Stimulated activated naive B cell treated with anti-CD40 and anti-IgM and Interleukin-4, amounts not matched to agents 10 μg/mL and 1 μg/mL and 100 μg/mL, for 72 hours (primary cell): Measurements from ENCODE around the gene FBLN5.

Source experiments
- ATAC-seq, 2 donors: fragments of 150-1000 bp; cut with Tn5 transposase; replicated peaks; 2 replicates each; pipeline ENCODE4 v1.10.0; 2021; ENCODE audit warnings: moderate library complexity in 1 of 2
- DNase-seq: peaks from one replicate; pipeline ENCODE4 v3.0.0; 2021
- H3K27ac Mint-ChIP-seq: one replicate; pipeline ENCODE4 v1.8.0; 2022; ENCODE audit warnings: mild to moderate bottlenecking, mixed read lengths
- H3K27me3 Mint-ChIP-seq, 2 donors: one replicate each; pipeline ENCODE4 v1.8.0; 2022; ENCODE audit warnings: mixed read lengths in 2 of 2
- H3K36me3 Mint-ChIP-seq, 2 donors: one replicate each; pipeline ENCODE4 v1.8.0; 2022; ENCODE audit warnings: mixed read lengths in 2 of 2, mild to moderate bottlenecking in 1 of 2
- H3K4me1 Mint-ChIP-seq, 2 donors: one replicate each; pipeline ENCODE4 v1.8.0; 2022; ENCODE audit warnings: mixed read lengths in 2 of 2, mild to moderate bottlenecking in 1 of 2
- H3K4me3 Mint-ChIP-seq, 2 donors: one replicate each; pipeline ENCODE4 v1.8.0; 2022; ENCODE audit warnings: mild to moderate bottlenecking in 2 of 2, mixed read lengths in 2 of 2, moderate library complexity in 1 of 2
- H3K9me3 Mint-ChIP-seq, 2 donors: one replicate each; pipeline ENCODE4 v1.8.0; 2022; ENCODE audit warnings: mixed read lengths in 2 of 2, mild to moderate bottlenecking in 1 of 2

The FBLN5 gene

DNA sequence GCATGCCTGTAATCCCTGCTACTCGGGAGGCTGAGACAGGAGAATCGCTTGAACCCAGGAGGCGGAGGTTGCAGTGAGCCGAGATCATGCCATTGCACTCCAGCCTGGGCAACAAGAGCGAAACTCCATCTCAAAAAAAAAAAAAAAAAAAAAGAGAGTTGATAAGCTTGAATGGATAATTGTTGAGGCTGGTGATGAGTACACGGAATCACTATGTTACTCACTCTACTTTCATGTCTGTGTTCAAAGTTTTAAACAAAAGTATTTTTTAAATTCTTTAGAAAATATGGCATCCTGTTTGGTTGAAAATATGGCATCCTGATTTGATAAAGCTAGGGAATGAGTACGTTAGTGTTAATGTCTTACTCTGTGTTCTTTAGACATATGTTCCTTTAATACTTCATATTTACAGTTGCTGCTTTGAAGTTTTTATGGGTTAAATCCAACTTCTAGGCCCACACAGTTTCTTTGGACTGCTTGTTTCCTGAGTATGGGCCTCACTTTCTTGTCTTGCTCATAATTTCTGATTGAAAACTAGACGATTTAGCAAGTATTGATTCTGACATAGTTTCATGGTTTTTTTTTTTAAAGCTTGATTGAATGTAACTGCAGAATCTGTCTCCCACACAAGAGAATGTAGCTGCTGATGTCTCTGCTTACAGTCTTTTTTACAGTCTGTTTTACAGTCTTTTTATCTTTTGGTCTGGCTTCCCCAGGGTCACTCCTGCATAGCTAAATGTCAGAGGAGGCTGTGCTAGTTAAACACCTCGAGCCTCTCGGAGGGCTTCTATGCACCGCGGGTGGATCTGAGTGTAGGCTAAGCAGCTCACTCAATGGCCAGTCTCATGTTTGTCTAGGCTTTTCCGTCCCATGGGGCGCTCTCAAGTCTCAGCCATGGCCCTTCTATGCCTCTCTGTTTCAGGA, 14.1 kb upstream of the FBLN5 start:
- Mint-ChIP-seq H3K9me3 (no peaks in the 10 kb centered on the region), H3K4me1 (no peaks in the 10 kb centered on the region), H3K4me3 (no peak overlapping the region), H3K36me3 (peaks cover 0 to 7% of the 10 kb centered on the region in 2 donors), H3K27me3 (peaks cover 7 to 11% of the 10 kb centered on the region in 2 donors), H3K27ac (no peak overlapping the region)
- ATAC-seq (no peak), DNase-seq (no peak)

DNA sequence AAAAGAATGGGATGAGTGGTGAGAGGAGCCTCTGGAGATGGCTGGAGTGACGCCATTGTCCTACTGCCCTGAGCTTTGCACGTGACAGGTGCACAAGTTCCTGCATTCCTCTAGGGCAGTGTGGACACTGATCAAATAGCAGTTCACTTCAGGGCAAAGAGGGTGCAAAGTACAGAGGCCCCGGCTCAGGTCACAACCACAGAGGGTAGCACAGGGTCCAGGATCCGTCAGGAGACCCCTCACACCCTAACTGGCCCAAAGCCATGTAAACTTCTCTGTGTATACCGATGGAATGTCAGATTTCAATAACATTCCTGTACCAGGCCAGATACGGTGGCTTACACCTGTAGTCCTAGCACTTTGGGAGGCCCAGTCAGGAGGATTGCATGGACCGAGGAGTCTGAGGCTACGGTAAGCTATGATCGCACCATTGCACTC, 10.4 kb upstream of the FBLN5 start:
- no peak for DNase-seq
- Mint-ChIP-seq H3K9me3 (no peaks in the 10 kb centered on the region), H3K27me3 (peaks cover 18 to 20% of the 10 kb centered on the region in 2 donors), H3K4me3 (no peak overlapping the region), H3K36me3 (no peaks in the 10 kb centered on the region), H3K4me1 (no peaks in the 10 kb centered on the region), H3K27ac (no peak overlapping the region)
- ATAC-seq, result no peak

DNA sequence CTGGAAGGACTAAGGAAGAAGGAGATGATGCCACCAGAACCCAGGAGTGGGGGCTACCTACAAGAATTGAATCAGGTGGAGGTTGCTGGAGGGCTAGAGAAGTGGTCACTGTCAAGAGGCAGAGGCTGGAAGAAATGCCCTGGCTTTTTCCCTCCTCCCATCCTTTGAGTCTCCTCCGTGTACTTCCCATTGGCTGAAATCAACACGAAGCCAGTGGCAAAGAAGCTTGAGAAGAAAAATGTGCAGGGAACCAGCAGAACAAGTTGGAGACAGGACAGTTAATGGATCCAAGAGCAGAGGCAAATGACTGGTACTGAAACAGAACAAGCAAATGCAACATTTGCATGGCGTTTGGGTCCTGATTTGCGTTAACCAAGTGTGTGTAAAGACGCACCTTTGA, 9.1 kb upstream of the FBLN5 start:
- H3K36me3 Mint-ChIP-seq, result no peaks in the 10 kb centered on the region
- H3K27me3 Mint-ChIP-seq, result peaks cover 18 to 20% of the 10 kb centered on the region in 2 donors
- ATAC-seq, result no peak
- no peak overlapping the region for H3K27ac Mint-ChIP-seq
- no peak overlapping the region for H3K4me3 Mint-ChIP-seq
- DNase-seq, result no peak
- no peaks in the 10 kb centered on the region for H3K4me1 Mint-ChIP-seq
- no peaks in the 10 kb centered on the region for H3K9me3 Mint-ChIP-seq

DNA sequence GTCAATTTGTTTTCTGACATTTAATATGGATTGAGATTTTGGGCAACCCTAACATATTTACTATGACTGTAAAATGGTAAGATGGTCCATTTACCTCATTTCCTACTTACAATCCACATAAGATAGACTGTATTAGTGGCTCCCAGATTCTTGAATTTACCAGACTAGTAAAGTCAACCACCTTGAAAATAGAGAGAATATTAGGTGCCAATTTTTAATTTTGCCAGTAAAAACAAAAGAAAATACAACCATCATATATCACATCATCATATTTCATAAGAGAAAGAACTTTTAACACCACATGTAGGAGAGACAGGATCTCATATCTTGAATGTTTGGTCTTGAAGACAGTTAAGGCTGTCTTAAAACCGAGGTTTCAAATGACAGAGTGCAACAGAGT, 7.7 kb upstream of the FBLN5 start:
- Mint-ChIP-seq H3K4me3 (no peak overlapping the region), H3K4me1 (no peaks in the 10 kb centered on the region), H3K27ac (no peak overlapping the region), H3K36me3 (no peaks in the 10 kb centered on the region), H3K9me3 (no peaks in the 10 kb centered on the region), H3K27me3 (peaks cover 25 to 28% of the 10 kb centered on the region in 2 donors)
- ATAC-seq (no peak), DNase-seq (no peak)

DNA sequence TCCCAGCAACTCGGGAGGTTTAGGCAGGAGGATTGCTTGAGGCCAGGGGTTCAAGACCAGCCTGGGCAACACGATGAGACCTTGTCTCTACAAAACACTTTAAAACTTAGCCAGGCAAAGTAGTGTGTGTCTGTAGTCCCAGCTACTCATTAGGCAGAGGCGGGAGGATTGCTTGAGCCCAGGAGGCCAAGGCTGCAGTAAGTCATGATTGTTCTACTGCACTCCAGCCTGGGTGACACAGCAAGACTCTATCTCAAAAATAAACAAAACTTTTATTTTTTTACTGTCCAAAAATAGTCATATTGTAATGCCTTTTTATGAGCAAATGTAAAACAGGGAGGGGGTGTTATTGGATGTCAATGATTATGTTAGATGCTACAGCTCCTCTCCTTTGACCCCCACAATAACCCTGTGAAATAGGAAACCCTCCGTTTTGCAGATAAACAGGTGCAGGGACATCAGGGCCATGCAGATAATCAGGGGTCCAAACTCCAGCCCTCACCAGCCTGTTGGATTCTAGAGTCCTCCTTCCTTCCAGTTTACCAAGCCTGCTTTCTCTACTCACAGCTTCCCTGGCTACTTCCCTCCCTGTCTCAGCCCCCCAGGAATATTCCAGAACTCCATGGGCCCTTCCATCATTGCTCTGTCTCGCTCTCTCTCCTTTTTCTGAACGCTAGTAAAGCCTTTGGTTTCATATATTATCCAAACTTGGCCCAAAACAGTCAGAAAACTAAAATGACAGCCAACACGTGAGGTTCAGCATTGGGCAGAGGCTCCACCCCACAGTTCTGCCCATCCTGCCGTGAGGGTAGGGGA, 5.9 kb upstream of the FBLN5 start:
- Mint-ChIP-seq H3K9me3 (no peaks in the 10 kb centered on the region), H3K4me1 (no peaks in the 10 kb centered on the region), H3K27ac (no peak overlapping the region), H3K36me3 (no peaks in the 10 kb centered on the region), H3K27me3 (peaks cover 25 to 31% of the 10 kb centered on the region in 2 donors), H3K4me3 (no peak overlapping the region)
- DNase-seq, result no peak
- no peak for ATAC-seq

DNA sequence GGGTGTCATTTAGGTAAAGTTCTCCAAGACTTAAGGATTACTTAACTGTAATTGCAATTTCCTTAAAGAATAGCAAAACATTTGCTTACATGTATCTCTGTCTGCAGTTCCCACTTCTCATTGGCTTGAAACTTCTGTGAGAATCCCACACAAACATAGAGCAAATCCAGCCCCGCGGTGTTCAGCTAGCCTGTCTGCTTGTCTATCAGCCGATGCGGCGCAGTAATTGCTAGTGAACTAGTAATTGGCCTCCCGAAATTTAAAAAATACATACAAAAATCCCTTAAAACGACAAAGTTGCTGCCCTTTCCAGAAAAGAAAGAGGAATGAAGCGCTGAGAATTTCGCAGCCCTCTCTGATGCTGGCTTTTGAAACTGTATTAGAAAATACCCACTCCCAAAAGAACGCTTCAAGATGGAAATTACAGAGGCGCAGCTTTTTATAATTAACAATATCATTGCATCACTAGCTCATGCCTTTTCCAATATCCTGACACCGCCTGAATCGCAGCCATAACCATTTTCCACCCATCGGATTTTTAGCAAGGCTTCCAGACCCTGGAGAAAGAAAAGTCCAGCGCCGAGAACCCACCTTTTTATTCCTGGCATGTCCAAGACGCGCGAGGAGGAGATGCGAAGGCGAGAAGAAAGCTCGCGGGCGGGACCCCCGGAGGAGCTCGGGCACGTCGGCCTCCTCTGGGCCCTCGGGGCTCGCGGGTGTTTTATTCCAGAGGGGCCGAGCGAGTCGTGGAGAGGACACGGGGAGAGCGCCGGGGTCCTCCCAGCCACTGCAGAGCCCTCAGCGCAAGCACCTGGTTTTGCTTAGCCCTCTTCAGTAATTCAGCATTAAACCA, 646 bp downstream of the FBLN5 start:
- Mint-ChIP-seq H3K9me3 (no peaks in the 10 kb centered on the region), H3K4me3 (peak overlapping the region; percentile 87 to 88), H3K36me3 (peaks cover 0 to 1% of the 10 kb centered on the region in 2 donors), H3K4me1 (peaks cover 4 to 12% of the 10 kb centered on the region in 2 donors), H3K27me3 (peaks cover 41 to 62% of the 10 kb centered on the region in 2 donors), H3K27ac (no peak overlapping the region)
- ATAC-seq (no peak), DNase-seq (no peak)

DNA sequence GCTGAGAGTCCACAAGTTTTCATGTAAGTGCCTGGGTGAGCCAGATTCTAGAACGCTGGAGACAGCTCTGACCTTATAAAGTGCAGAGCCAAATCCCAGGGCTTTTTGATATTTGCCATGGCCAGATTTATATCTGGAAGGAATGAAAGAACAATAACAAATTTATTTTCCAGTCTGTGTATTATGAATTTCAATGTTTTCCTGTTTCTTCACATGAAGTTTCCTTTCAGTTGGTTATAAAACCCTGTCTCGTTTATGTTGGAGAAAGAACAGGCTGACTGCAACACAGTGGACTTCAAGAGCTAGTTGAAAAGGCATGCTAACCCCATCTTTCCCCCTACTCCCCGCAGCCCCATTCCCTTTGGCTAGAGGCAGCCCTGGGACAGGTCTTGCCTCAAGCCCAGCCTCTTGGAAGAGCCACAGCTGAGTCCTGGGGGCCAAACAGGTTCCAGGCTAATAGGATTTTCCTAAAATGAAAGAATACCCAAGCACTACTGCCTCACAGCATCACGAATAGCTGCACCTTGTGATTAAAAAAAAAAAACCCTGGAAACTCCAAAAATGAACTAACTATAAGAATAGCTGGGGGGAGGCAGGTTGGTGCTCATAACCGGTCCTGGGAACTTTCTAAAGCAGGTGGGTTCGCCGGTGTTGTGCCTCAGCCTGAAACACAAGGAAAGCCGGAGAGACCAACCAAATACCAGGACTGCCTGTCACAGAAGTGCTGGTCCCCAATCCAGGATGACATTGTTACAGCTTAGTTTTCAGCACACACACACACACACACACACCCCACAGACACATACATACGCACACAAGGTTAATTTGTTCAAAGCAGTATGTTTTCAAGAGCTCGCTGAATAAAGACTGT, 1.5 kb downstream of the FBLN5 start:
- DNase-seq (no peak), ATAC-seq (no peak)
- H3K27ac Mint-ChIP-seq, result no peak overlapping the region
- peaks cover 4 to 12% of the 10 kb centered on the region in 2 donors for H3K4me1 Mint-ChIP-seq
- peaks cover 0 to 1% of the 10 kb centered on the region in 2 donors for H3K36me3 Mint-ChIP-seq
- peaks cover 41 to 65% of the 10 kb centered on the region in 2 donors for H3K27me3 Mint-ChIP-seq
- no peaks in the 10 kb centered on the region for H3K9me3 Mint-ChIP-seq
- no peak overlapping the region for H3K4me3 Mint-ChIP-seq

DNA sequence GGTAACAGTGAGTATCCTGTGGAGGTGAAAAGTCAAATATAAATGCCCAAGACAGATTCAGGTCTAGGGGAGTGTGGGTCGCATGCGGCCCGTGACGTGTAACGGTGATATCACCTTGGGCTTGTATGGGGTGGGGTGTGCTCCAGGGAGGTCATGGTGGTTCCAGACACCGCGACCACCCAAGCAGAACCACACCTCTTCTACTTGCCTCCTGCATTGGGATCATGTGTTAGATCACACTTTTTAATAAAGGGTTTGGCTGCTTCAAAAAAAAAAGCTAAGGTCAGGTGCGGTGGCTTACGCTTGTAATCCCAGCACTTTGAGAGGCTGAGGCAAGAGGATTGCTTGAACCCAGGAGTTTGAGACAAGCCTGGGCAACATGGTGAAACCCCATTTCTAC, 4.5 kb downstream of the FBLN5 start:
- Mint-ChIP-seq H3K9me3 (no peaks in the 10 kb centered on the region), H3K27me3 (peaks cover 31 to 53% of the 10 kb centered on the region in 2 donors), H3K4me1 (peaks cover 4 to 12% of the 10 kb centered on the region in 2 donors), H3K4me3 (no peak overlapping the region), H3K36me3 (peaks cover 0 to 1% of the 10 kb centered on the region in 2 donors), H3K27ac (no peak overlapping the region)
- DNase-seq, result no peak
- ATAC-seq, result no peak

DNA sequence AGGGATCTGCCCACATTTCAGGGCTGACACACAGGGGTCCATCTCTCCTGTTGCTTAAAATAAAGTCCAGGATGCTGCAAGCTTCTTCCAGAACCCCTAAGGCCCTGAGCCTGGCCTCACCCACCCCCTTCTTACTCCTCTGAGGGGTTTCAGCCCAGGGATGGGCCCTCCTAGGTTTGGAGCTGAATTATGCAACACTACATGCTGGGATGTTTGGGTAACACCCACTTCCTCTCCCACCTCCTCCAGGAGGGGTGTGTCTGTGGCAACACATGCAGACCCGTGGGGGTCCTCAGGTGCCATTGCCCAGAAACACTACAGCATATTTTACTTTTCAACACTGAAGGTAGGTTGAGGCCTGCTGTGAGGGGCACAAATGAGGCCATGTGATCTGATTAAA, 5.4 kb downstream of the FBLN5 start:
- no peaks in the 10 kb centered on the region for H3K36me3 Mint-ChIP-seq
- DNase-seq (no peak), ATAC-seq (no peak)
- peaks cover 2 to 6% of the 10 kb centered on the region in 2 donors for H3K4me1 Mint-ChIP-seq
- no peaks in the 10 kb centered on the region for H3K9me3 Mint-ChIP-seq
- H3K4me3 Mint-ChIP-seq, result no peak overlapping the region
- no peak overlapping the region for H3K27ac Mint-ChIP-seq
- peaks cover 25 to 45% of the 10 kb centered on the region in 2 donors for H3K27me3 Mint-ChIP-seq

DNA sequence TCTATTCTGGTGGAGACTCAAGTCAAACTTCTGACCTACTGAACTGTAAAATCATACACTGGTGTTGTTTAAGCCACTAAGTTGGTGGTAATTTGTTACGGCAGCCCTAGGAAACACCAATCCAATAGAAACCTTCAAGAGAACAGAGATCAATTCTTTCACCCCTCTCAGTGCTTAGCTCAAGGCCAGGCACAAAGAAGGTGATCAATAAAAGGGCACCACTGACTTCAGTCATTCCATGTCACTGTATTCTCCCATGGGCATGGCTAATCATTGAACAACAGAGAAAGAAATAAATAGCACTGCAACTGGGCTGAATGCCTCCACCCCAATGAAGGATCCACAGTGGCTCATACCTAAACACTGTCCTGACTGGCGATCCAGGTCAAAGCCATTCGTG, 7.3 kb downstream of the FBLN5 start:
- H3K4me1 Mint-ChIP-seq, result no peaks in the 10 kb centered on the region
- H3K36me3 Mint-ChIP-seq, result no peaks in the 10 kb centered on the region
- no peak for ATAC-seq
- H3K4me3 Mint-ChIP-seq, result no peak overlapping the region
- no peak for DNase-seq
- H3K27me3 Mint-ChIP-seq, result peaks cover 16 to 27% of the 10 kb centered on the region in 2 donors
- no peak overlapping the region for H3K27ac Mint-ChIP-seq
- H3K9me3 Mint-ChIP-seq, result no peaks in the 10 kb centered on the region

DNA sequence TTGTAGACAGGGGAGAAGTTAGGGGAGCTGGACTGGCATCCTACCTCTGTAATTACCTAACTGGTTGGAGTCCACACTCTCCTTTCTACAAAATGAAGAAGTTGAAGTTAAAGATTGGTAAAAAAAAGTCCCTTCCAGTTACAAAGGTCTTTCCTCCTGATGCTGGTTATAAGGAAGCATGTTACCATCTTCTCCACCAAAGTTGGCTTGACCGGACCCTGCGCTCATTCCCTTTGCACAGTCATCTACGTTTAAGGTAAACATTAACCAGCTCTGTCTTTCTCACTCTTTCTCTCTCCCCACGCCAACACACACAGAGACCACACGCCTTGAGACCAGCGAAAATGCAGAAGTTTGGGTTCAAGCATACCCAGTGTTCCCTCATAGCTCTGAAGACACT, 11.9 kb downstream of the FBLN5 start:
- no peaks in the 10 kb centered on the region for H3K9me3 Mint-ChIP-seq
- no peak overlapping the region for H3K4me3 Mint-ChIP-seq
- H3K27me3 Mint-ChIP-seq, result peaks cover 0 to 7% of the 10 kb centered on the region in 2 donors
- H3K27ac Mint-ChIP-seq, result no peak overlapping the region
- H3K36me3 Mint-ChIP-seq, result no peaks in the 10 kb centered on the region
- ATAC-seq, result no peak
- no peaks in the 10 kb centered on the region for H3K4me1 Mint-ChIP-seq
- no peak for DNase-seq

DNA sequence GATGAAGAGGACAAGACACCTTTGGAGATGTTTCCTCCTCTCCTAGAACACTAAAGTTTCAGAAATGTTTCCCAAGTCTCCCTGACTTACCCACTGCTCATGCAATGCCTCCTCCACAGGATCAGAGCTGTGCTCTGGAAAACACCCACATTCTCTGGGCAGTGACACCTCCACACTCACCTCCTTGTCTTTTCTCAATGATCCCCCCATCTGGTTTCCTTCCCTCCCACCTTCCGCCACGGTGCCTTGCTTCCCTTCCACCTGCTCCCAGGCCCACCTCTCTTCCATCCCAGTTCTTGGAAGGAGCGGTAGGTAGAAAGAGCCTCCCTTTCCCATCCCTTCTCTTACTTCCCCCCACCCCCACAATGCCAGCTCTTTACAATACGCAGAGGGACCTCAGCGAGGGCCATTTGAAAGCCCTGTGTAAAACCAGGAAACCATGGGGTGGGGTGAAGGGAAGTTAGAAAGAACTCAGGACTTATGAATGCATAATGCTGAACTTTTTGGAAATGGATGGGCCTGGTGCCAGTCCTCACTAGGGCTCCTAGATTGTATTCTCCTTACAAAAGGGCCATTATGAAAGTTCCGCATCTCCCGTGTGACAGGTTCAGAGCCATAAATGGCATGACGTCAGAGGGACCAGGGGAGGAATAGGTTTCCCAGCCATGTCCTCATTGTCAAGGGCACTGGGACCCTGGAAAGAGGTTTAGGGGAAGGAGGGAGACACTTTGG, 12.8 kb downstream of the FBLN5 start:
- no peak overlapping the region for H3K4me3 Mint-ChIP-seq
- DNase-seq, result no peak

More for the DNA sequence above, 12.8 kb downstream of the FBLN5 start:
- no peaks in the 10 kb centered on the region for H3K9me3 Mint-ChIP-seq
- peak overlapping the region; percentile 11 for H3K27ac Mint-ChIP-seq
- H3K27me3 Mint-ChIP-seq, result peaks cover 0 to 7% of the 10 kb centered on the region in 2 donors
- H3K4me1 Mint-ChIP-seq, result no peaks in the 10 kb centered on the region
- no peaks in the 10 kb centered on the region for H3K36me3 Mint-ChIP-seq
- no peak for ATAC-seq
